ENCODE measurements around the gene CNST. TPM values are rescaled to one million over a fixed set of nuclear protein-coding genes. Genes with fewer than 3 reads are reported as not detected.

The CNST gene
- total RNA-seq, 1 donor from 2014 or later = 25.6 TPM

GRCh38 chr1:246641394-246641793, 75.1 kb downstream of the CNST start:
- no peaks in the 10 kb centered on the region for H3F3A ChIP-seq (ENCODE audit: low read depth)
- H3K4me1 ChIP-seq = no peaks in the 10 kb centered on the region
- no peaks in the 10 kb centered on the region for H3K36me3 ChIP-seq
- no peak overlapping the region for H3K9ac ChIP-seq
- no peak overlapping the region for H3K4me3 ChIP-seq
- no peak for DNase-seq (ENCODE audit: low spot score)
- no peak overlapping the region for H3K4me2 ChIP-seq
- H3K27ac ChIP-seq = no peak overlapping the region
- H3K27me3 ChIP-seq = no peaks in the 10 kb centered on the region
- peaks cover 3% of the 10 kb centered on the region for H3K9me3 Mint-ChIP-seq
- no peak for TF ChIP-seq EZH2phosphoT487 (IDR thresholded peaks at IDR 0.05)
- no peak for TF ChIP-seq EZH2 (IDR thresholded peaks at IDR 0.05)
- no peak for TF ChIP-seq CTCF (IDR thresholded peaks at IDR 0.05)
- no peak overlapping the region for H3K27ac Mint-ChIP-seq
- no peaks in the 10 kb centered on the region for H3K79me2 ChIP-seq (ENCODE audit: low read depth)
- no peaks in the 10 kb centered on the region for H4K20me1 ChIP-seq (ENCODE audit: low read depth)
- no peaks in the 10 kb centered on the region for H3K27me3 Mint-ChIP-seq (ENCODE audit: insufficient read depth, low read depth)
- H3K4me3 Mint-ChIP-seq = no peak overlapping the region
- H3K9me3 ChIP-seq (ENCODE audit: low read depth) = no peaks in the 10 kb centered on the region
- H3K4me1 Mint-ChIP-seq = no peaks in the 10 kb centered on the region
- no peak overlapping the region for H2AFZ ChIP-seq (replicated peaks)
- H3K36me3 Mint-ChIP-seq = peaks cover 16% of the 10 kb centered on the region

- no peaks in the 10 kb centered on the region for H3F3A ChIP-seq (ENCODE audit: low read depth)
- no peaks in the 10 kb centered on the region for H3K36me3 ChIP-seq
- no peak overlapping the region for H3K27ac Mint-ChIP-seq
- H3K27ac ChIP-seq = no peak overlapping the region
- no peaks in the 10 kb centered on the region for H3K27me3 Mint-ChIP-seq (ENCODE audit: insufficient read depth, low read depth)
- no peaks in the 10 kb centered on the region for H3K9me3 ChIP-seq (ENCODE audit: low read depth)
- H3K79me2 ChIP-seq (ENCODE audit: low read depth) = no peaks in the 10 kb centered on the region
- TF ChIP-seq CTCF (IDR thresholded peaks at IDR 0.05) = no peak
- no peak for TF ChIP-seq EZH2 (IDR thresholded peaks at IDR 0.05)
- TF ChIP-seq EZH2phosphoT487 (IDR thresholded peaks at IDR 0.05) = no peak
- no peaks in the 10 kb centered on the region for H3K4me1 ChIP-seq
- no peak overlapping the region for H3K9ac ChIP-seq
- H3K36me3 Mint-ChIP-seq = peaks cover 19% of the 10 kb centered on the region
- no peak overlapping the region for H3K4me2 ChIP-seq
- H3K27me3 ChIP-seq = no peaks in the 10 kb centered on the region
- H2AFZ ChIP-seq (replicated peaks) = no peak overlapping the region
- H3K4me3 Mint-ChIP-seq = no peak overlapping the region
- H4K20me1 ChIP-seq (ENCODE audit: low read depth) = no peaks in the 10 kb centered on the region
- no peaks in the 10 kb centered on the region for H3K4me1 Mint-ChIP-seq
- no peak overlapping the region for H3K4me3 ChIP-seq
- peaks cover 3% of the 10 kb centered on the region for H3K9me3 Mint-ChIP-seq
- DNase-seq (ENCODE audit: low spot score) = no peak
Observed at GRCh38 chr1:246642719-246643118, 76.5 kb downstream of the CNST start.

- Mint-ChIP-seq H3K27me3 (ENCODE audit: insufficient read depth, low read depth) (no peaks in the 10 kb centered on the region), H3K27ac (no peak overlapping the region), H3K9me3 (peaks cover 3% of the 10 kb centered on the region), H3K4me1 (no peaks in the 10 kb centered on the region), H3K4me3 (no peak overlapping the region), H3K36me3 (peaks cover 23% of the 10 kb centered on the region)
- Histone ChIP-seq H3K9ac (no peak overlapping the region), H3K4me1 (no peaks in the 10 kb centered on the region), H3K4me3 (no peak overlapping the region), H3K27ac (no peak overlapping the region), H3K36me3 (peaks cover 3% of the 10 kb centered on the region), H3K79me2 (ENCODE audit: low read depth) (no peaks in the 10 kb centered on the region), H2AFZ (replicated peaks) (no peak overlapping the region), H3K27me3 (no peaks in the 10 kb centered on the region), H3F3A (ENCODE audit: low read depth) (no peaks in the 10 kb centered on the region), H4K20me1 (ENCODE audit: low read depth) (no peaks in the 10 kb centered on the region), H3K4me2 (no peak overlapping the region), H3K9me3 (ENCODE audit: low read depth) (no peaks in the 10 kb centered on the region)
- DNase-seq (ENCODE audit: low spot score) = peak; percentile 77
- TF ChIP-seq CTCF (IDR thresholded peaks at IDR 0.05) (peak; percentile 61), EZH2 (IDR thresholded peaks at IDR 0.05) (no peak), EZH2phosphoT487 (IDR thresholded peaks at IDR 0.05) (no peak)
Observed at GRCh38 chr1:246647113-246647512, 80.9 kb downstream of the CNST start.

Measured in neural progenitor cell (in vitro differentiated cells).